Skin epidermis (tissue), 12 donors: ENCODE measurements around the gene GAPDHS.

Experiments
- H3K27ac ChIP-seq, 21 experiments: fragments of 200-600 bp; sonication (generic) in 11 of 21; one replicate each; pipeline ENCODE4 v1.5.0; 2020; ENCODE audit warnings: mild to moderate bottlenecking in 3 of 21, inconsistent platforms in 2 of 21, moderate library complexity in 2 of 21
- H3K4me3 ChIP-seq, 7 experiments: fragments of 200-600 bp; sonication (generic) in 2 of 7; one replicate each; pipeline ENCODE4 v1.5.0; 2020; ENCODE audit warnings: inconsistent platforms in 2 of 7, mild to moderate bottlenecking in 2 of 7, moderate library complexity in 1 of 7

Gene GAPDHS

GRCh38 chr19:35509018-35509652 lies 24.1 kb upstream of the GAPDHS start:
- H3K4me3 ChIP-seq = peak overlapping the region in 4 of 7 experiments; percentile 10 to 45 (median 27)
- peak overlapping the region in 17 of 21 experiments; percentile 40 to 79 (median 65) for H3K27ac ChIP-seq

- Histone ChIP-seq H3K27ac (peak overlapping the region in 20 of 21 experiments; percentile 22 to 79 (median 63)), H3K4me3 (peak overlapping the region; percentile 3 to 45 (median 16))
These were observed 23.2 kb upstream of the GAPDHS start for GRCh38 chr19:35509861-35510625.

DNA sequence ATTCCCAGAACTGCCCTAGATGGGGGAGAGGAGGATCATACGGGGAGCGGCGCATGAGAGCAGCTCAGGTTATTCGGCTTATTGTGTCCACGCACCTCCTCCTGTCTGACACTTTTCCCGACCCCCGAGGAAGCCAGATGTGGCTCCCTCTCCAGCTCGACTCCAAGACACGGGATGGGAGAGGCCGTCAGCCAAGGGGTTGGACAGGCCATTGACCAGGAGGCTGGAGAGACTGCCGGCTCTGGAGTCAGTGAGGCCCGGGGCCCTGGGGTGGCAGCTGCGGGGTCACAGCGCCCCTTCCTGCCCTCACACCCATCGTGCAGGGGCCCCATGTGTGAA lies 22.7 kb upstream of the GAPDHS start:
- H3K27ac ChIP-seq = peak overlapping the region in 13 of 21 experiments; percentile 40 to 79 (median 63)

GRCh38 chr19:35511337-35511736 lies 21.9 kb upstream of the GAPDHS start:
- Histone ChIP-seq H3K4me3 (peak overlapping the region in 3 of 7 experiments; percentile 10 to 16 (median 15)), H3K27ac (peak overlapping the region in 1 of 21 experiments; percentile 0)

More for the DNA sequence above, 22.7 kb upstream of the GAPDHS start:
- peak overlapping the region; percentile 3 to 45 (median 16) for H3K4me3 ChIP-seq

GRCh38 chr19:35512831-35513627 lies 20.2 kb upstream of the GAPDHS start:
- H3K4me3 ChIP-seq = peak overlapping the region in 5 of 7 experiments; percentile 0 to 29 (median 13)
- H3K27ac ChIP-seq = peak overlapping the region in 16 of 21 experiments; percentile 1 to 82 (median 38)

DNA sequence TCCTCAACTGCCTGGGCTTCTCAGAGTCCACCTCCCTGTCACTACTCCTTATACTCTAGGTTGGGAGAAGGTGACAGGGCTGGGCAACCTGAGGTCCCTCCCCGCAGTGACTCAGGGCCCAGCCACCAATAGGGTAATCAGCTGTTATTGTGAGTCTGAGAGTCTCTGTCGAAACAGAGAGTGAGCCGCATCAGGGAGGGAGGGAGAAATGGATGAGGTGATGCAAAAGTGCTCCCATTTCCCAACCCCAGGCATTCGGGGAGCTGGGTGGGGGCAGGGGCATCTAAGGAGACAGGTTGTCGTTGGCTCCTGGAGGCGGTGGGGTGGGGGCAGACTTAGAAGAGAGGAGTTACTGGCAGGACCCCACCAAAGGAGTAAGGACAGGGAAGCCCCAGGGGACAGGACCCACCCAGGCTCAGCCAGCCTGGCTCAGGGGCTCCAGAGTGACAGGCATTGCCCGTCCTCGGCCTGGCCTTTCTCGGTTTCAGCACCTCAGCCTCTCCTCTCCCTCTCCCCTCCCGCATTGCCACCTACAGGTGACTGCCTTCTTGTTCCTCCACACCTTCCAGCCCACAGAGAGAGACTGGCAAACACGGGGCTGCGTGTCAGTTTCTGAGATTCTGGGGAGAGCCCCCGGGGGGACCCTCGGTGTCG lies 19.5 kb upstream of the GAPDHS start, which contains the start of gene DMKN:
Gene DMKN, minus strand, starts transcription at position 22 of the 654 bp plus-strand sequence. CDS start 174 bp downstream, outside the sequence.
- Histone ChIP-seq H3K4me3 (peak within 1 kb of the TSS in 5 of 7 experiments; percentile 0 to 29 (median 13)), H3K27ac (peak within 1 kb of the TSS in 18 of 21 experiments; percentile 21 to 82 (median 70))

DNA sequence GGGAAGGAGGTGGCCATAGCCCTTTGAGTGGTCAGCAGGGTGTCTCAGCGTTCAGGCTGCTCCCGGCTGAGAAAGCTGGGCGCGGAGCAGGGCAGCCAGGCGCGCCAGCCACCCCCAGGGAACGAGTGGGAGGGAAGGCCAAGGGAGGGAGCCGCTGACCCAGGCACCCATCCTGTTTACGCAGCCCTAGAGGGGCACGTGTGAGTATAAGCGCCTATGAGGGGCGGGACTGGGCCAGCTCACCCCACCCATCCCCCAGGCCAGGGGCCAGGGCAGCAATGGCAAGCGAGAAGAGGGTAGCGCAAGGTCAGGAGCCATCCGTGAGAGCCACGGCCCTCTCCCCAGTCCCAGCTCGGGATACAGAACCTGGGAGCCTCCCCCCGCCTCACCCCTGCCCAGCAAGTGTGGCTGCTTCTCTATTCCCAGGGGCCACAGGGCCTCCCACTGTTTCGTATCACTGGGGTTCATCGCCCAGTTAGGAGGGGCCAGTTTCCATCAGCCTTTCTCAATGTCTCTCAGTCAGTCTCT lies 18.9 kb upstream of the GAPDHS start:
- Histone ChIP-seq H3K4me3 (no peak overlapping the region), H3K27ac (peak overlapping the region in 17 of 21 experiments; percentile 19 to 82 (median 70))

GRCh38 chr19:35516310-35516709 lies 16.9 kb upstream of the GAPDHS start:
- Histone ChIP-seq H3K27ac (no peak overlapping the region), H3K4me3 (no peak overlapping the region)

GRCh38 chr19:35517342-35517741 lies 15.9 kb upstream of the GAPDHS start:
- Histone ChIP-seq H3K4me3 (no peak overlapping the region), H3K27ac (no peak overlapping the region)

DNA sequence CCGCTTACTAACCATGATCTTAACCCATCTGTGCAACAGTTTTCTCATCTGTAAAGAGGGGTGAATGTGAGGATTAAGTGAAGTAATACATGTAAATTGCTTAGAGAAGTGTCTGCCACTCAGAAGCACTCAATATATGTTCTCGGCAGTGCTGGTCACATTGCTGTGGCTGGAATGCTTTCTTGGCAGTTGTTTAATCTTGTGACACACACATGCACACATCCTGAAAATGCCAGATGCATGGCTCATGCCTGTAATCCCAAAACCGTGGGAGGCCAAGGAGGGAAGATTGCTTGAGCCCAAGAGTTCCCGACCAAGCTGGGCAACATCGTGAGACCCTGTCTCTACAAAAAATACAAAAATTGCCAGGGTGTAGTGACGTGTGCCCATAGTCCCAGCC lies 14.9 kb upstream of the GAPDHS start:
- H3K4me3 ChIP-seq = no peak overlapping the region
- H3K27ac ChIP-seq = peak overlapping the region in 15 of 21 experiments; percentile 1 to 75 (median 38)

- Histone ChIP-seq H3K4me3 (no peak overlapping the region), H3K27ac (peak overlapping the region in 10 of 21 experiments; percentile 1 to 75 (median 60))
These were observed 14.0 kb upstream of the GAPDHS start for GRCh38 chr19:35519291-35519690.

DNA sequence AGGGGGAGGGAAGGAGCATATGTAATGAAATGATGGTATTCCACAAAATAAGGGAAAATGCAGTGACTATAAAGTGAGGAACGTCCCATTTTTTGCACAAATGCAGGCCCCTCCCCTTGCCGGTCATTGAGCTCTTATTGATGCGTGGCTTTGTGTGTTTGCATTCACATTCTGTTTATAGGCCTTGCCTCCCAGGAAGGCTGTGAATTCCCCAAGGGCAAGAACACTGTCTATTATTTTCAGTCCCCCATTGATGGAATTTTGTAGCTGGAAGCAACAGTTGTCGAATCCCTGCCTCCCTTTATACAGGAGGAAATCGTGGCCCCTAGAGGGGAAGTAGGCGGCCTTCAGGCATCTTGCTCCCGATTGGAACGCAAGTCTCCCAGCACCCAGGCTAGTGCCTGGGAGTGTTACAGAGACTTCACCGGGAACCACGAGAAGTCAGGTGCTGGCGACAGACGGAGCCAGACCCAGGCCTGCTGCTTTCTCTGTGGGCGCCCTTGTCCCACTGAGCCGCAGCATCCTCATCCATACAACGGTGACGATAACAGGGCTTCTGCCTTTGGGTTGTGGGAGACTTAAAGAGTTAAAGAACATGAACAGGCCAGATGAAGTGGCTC lies 12.0 kb upstream of the GAPDHS start:
- Histone ChIP-seq H3K27ac (no peak overlapping the region), H3K4me3 (no peak overlapping the region)

DNA sequence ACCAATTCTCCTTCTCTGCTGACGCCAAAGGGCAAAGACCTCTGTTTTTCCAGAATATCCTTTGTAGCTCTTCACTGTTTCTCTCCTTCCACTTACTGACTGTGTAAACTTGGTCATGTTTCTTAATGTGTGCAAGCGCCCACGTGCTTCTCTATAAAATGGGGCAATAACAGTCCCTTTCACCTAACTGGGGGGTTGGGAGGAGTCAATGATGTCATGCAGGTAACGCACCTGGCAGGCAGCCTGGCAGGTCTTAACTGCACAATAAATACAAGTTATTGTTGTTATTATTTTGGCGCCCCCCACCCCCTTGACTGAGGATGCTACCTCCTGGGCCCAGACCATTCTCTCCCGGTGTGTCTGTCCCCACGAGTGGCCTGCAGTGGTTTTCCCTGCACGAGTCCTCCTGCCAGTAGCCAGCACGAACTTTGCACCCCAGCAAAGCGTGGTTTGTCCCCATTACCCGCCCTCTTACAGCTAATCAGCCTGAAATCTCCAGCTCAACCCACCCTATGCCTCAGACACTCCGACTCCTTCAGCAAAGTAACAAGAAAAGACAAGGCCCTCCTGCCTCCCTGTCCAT lies 10.4 kb upstream of the GAPDHS start:
- Histone ChIP-seq H3K27ac (no peak overlapping the region), H3K4me3 (no peak overlapping the region)

DNA sequence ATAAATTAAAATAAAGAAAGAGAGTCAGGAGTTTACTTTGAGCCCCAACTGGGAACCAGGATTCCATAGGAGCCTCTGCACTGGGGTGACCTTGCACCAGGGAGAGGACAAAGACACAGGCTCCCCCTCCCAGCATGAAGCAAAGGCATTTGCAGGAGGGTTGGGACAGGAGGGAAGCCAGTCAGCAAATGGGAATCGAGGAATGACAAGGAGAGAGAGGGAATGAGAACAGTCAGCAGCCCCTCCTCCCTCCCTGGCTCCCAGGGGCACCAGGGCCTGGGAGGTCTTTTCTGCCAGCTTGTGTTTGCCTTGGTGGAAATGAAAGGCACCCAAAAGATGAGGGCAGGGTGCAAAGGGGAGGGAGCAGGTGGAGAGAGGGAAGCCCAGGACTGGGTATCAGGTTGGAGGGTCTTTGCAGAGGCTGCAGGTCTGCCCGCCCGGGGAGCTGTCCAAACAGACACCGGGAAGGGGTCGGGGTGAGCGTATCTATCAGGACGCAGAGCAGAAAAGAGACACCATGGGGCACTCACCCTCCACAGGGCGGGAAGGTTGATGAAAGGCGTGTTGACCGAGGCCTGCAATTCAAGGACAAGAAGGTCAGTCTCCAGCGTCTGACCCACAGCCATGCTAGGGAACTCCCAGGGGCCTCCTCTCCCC lies 8.9 kb upstream of the GAPDHS start:
- Histone ChIP-seq H3K27ac (no peak overlapping the region), H3K4me3 (no peak overlapping the region)

- H3K27ac ChIP-seq = peak overlapping the region in 2 of 21 experiments; percentile 29 to 71
- H3K4me3 ChIP-seq = peak overlapping the region in 5 of 7 experiments; percentile 4 to 30 (median 24)
These were observed 7.4 kb upstream of the GAPDHS start for GRCh38 chr19:35525873-35526272.

GRCh38 chr19:35528218-35529038 lies 4.8 kb upstream of the GAPDHS start, which contains the start of gene SBSN:
TSS of gene SBSN (minus strand) at chr19:35528311. CDS start at chr19:35528281, 30 bp downstream.
- Histone ChIP-seq H3K27ac (peak within 1 kb of the TSS in 18 of 21 experiments; percentile 16 to 80 (median 60)), H3K4me3 (peak within 1 kb of the TSS; percentile 4 to 30 (median 9))
